Frontal cortex (tissue), 4 donors: ENCODE data around the gene PICALM. TPM values are rescaled to one million over a fixed set of nuclear protein-coding genes. Genes with fewer than 3 reads are reported as not detected.
A peak's percentile ranks its signal among the peaks of the same experiment; 100 is the strongest.
"Not testable (repeated sequence)": the region's sequence is repeated elsewhere in the genome, so short reads cannot be mapped to it uniquely, and the experiment has no call there.

Source experiments
- DNase-seq, 2 donors: peaks; one replicate each; pipeline ENCODE4 v3.0.0; 2012; ENCODE audit warnings: low spot score in 2 of 2
- FAIRE-seq: peaks from 2 replicates; lab custom pipeline; 2012; peaks lifted over from hg19 to GRCh38; lab: Jason Lieb, UNC
- total RNA-seq: library from RNA; depleted of rRNA; stranded (reverse); fragments of >200 nt; gene quantifications from one replicate; pipeline ENCODE4 v1.2.3, GENCODE V29; 2014
- donor health status: control.
- donor health status: control.
- donor health status: control.

Gene PICALM
- total RNA-seq, 1 donor from 2014 or later = 1,205 TPM

DNA sequence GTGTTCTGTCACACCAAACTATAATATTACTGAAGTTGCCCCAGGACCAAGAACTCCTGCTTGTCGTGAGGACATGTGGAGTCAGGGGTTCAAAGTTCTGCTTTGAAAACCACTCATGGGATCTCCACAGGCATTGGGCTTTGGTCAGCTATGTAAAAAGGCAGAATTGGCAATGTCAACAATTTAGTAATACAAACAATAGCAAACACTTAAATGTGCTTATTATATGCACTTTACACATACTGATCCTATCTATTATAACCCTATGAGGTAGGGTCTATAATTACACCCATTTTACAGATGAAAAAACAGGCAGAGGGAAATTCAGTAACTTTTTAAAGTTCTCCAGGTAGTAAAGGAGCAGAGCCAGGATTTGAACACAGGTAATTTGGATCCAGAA lies 119.1 kb downstream of the PICALM start:
- no peak for DNase-seq
- no peak for FAIRE-seq

DNA sequence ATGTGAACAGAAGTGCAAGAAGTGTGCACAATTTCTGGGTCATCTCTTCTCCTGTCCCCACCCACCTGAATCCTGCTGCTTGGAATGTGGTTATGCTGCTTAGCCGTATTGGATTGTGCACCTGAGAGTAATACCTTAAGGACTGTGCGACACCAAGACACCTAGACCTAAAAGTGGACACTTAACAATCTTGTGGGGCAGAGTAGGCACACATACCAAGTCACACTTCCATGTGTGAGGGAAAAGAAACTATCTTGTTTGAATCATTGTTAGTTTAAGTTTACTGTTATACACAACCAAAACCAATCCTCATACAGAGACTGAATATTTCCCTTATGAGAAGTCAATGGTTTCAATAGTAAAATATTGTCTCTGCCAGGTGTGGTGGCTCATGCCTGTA lies 120.0 kb downstream of the PICALM start:
- no peak for FAIRE-seq
- DNase-seq = no peak

DNA sequence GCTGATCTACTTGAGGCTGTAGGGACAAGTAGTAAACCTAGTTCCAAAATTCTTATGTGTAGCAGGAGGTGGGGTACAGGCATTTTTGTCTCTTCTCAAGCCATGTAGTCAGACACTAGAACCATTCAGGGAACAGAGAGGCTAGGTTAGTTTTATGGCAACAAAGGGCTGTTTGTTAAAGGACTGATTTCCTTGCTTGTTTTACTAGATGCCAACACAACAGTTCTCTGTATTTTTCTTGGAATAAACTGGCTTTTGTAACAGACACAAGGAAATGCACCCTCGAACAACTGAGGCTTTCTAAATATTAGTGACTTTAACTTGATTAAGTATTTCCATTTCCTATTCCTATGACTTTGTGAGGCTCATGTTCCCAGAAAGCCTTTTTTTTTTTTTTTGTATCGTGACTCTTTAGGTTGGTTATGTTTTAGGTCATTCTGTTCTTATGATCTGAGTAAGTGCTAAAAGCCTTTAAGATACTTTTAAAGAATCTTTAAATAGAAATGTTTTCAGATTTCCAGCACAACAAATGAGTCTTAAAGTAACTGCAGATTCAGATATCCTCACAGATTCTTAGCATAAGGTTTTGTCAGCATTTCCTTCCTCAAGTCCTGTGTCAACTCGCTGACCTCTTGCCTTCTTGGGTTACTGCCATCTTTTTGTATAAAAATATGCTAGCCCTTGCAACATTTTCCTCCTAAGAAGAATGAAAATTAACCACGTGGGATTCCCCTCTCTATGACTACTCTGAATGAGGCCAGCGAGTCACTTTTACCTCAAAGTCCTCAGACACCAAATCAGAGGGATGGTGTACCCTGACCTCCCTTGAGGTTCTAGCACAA lies 121.2 kb downstream of the PICALM start:
- peak; percentile 23 for FAIRE-seq

DNA sequence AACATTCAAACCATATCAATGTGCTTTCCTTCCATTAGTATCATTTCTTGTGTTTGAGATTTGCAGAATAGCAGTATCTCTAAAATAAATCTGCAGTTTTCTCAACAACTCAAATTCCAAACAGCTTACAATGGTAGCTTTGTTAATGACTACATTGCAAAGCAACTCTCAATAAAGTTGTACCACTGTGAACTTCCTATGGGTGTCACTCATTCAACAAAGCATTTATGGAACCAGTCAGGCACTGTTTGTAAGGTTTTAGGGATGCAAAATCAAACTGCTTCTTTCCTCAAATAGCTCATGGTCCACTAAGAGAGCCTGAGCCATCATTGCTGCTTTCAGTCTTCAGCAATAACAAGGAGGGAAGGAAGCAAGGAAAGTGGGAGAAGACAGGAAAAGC lies 122.7 kb downstream of the PICALM start:
- DNase-seq (peak in 1 of 2 donors; percentile 23), FAIRE-seq (no peak)

More for the DNA sequence above, 121.2 kb downstream of the PICALM start:
- DNase-seq = peak; percentile 17 to 45

GRCh38 chr11:85945788-85946187 lies 123.1 kb downstream of the PICALM start:
- DNase-seq = no peak
- FAIRE-seq = no peak

DNA sequence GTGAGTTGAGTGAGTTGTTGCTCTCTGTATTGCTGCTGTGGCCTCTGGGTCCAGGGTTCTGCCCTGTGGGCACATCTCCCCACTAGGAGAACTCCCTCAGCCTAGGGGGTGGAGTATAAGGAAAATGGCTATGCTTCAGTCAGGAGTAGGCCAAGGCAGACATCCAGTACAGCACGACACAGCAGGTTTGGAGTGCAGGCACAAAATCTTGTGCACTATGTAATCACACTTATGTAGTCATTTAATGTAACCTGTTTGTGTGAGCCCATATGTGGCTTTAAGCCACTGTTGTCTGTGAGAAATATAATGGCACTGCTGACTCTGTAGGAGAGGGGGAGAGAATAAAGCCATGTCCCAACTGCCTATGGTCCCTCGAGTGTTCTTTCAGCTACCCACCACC lies 123.6 kb downstream of the PICALM start:
- DNase-seq (no peak), FAIRE-seq (no peak)

DNA sequence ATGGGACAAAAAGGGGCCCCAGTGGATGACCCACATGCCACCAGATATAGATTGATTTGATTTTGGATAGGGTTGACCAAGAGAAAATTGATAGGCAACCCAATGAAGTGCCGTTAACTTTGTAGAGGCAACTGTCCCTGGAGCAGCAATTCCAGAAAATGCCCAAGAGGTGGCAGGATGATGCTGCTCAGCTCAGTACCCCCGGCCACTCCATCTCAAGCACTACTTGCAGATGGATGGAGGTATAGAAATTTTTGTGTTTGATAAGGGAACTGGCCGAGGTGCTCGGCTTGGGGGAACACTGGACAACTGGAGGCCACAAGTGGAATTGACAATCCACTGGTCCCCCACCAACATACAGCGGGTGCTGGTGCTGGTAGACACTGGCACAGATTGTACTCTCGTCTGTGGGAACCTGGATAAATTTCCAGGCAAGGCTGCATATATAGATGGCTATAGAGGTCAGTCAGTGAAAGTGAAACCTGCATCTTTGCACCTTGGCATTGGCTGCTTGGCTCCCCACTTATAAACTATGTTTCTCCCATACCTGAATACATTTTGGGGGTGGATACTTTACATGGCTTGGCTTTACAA lies 127.4 kb downstream of the PICALM start:
- DNase-seq = peak; percentile 51 to 52
- FAIRE-seq = no peak

DNA sequence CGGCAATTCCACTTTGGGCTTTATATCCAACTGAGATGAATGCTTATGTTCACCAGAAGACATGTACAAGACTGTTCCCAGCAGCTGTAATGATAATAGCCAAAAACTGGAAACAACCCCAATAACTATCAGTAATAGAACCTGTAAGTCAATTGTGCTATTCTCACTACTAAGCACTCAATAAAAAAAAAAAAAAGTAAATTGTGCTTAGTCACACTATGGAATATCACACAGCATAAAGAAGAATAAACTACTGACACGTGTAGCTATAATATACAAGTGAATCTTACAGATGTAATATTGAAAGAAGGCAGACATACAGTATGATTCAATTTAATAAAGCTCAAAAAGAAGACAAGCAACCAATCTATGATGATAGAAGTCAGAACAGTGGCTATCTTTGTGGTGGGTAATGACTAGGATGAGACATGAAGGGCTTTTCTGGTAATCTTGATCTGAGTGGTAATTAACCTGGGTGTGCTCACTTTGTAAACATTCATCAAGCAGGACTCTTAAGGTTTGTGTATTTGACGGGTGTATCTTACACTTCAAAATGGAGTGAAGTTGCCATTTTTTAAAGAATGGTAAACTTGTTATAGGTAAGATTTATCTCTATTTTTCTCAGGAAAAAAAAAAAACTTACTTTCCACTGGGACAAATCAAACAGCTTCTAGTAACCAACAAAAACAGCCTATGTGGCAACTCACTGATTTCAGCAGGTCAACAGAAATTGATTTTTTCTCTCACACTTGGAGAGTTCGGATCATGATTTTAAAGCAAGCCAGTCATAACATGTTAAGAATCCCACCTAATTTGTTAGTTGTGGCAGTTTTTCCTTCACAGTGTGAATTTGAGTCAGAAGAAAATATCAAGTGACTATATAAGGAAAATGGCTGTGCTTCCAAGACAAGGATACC lies 129.5 kb downstream of the PICALM start:
- no peak for FAIRE-seq
- no peak for DNase-seq

DNA sequence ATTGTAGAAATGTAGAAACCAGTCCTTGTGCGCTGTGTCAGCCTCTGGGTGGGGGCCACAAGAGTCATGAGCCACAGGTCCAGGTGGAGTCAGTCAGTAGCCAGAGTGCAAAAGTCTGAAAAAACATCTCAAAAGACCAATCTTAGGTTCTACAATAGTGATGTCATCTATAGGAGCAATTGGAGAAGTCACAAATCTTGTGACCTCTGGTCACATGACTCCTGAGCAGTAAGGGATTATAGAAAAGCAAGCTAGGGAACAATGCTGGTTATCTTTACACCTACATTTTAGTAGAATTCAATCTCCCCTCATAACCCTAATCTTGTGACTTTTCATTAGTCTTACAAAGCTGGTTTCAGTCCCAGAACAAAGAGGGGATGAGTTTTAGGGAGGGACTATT lies 131.0 kb downstream of the PICALM start:
- no peak for FAIRE-seq
- no peak for DNase-seq

GRCh38 chr11:85935751-85936150 lies 133.1 kb downstream of the PICALM start:
- no peak for DNase-seq
- no peak for FAIRE-seq

DNA sequence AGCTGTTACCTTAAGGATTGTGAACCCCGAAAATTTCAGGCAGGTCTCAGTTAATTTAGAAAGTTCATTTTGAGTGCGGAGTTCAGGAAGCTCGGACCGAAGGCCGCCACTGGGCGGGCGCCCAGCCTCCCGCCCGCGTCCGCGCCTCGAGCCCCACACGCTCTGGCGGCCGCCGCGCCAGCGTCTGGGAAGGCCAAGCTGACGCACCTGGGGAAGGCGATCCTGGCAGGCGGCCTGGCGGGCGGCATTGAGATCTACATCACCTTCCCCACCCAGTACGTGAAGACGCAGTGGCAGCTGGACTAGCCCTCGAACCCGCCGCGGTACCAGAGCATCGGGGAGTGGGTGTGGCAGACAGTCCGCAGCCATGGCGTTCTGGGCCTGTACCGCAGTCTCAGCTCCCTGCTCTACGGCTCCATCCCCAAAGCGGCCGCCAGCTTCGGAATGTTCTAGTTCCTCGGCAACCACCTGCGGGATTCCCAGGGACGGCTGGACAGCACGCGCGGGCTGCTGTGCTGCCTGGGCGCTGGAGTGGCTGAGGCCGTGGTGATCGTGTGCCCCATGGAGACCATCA lies 134.2 kb downstream of the PICALM start:
- FAIRE-seq (no peak), DNase-seq (no peak)

- no peak for FAIRE-seq
Measured at GRCh38 chr11:85930879-85931366, 138.0 kb downstream of the PICALM start.

DNA sequence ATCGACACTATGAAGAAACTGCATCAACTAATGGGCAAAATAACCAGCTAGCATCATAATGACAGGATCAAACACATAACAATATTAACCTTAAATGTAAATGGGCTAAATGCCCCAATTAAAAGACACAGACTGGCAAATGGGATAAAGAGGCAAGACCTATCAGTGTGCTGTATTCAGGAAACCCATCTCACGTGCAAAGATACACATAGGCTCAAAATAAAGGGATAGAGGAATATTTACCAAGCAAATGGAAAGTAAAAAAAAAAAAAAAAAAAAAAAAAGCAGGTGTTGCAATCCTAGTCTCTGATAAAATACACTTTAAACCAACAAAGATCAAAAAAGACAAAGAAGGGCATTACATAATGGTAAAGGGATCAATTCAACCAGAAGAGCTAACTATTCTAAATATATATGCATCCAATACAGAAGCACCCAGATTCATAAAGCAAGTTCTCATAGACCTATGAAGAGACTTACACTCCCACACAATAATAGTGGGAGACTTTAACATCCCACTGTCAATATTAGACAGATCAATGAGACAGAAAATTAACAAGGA lies 142.2 kb downstream of the PICALM start:
- DNase-seq, FAIRE-seq: not testable (repeated sequence)

More at GRCh38 chr11:85930879-85931366, 138.0 kb downstream of the PICALM start:
- DNase-seq = no peak

DNA sequence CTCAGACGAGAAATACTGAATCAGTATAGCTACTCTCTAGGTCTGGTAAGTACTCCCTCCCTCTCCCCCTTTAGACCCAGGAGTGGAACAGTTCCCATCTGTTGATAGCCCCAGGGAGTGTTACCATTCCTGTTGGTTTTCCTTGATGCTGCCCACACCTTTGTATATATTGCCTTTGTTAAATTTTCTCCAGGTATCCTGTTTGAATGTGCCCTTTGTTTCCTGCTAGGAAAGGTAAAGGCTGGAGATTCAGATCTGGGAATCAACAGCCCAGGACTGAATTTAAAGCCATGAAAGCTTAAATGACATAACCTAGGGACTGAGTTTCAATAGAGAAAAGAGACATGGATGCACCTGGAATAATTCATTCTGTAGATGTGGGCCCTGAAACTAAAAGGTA lies 145.4 kb downstream of the PICALM start:
- FAIRE-seq = no peak
- DNase-seq = no peak

DNA sequence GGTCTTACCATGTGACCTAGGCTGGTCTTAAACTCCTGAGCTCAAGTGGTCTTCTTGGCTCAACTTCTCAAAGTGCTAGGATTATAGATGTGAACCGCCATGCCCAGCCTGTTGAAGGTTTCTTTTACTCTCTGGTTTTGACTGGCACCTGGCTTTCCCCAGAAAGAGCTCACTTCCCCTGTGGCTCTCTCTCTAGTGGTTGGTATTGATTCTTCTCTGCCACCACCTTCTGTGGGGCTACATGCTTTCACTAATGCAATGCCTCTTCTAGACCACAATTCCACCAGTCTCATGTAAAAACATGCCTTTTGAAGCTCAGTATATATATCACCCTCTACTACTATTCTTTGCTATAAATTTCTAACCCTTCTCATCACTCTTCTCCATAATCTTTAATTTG lies 146.5 kb downstream of the PICALM start:
- DNase-seq (no peak), FAIRE-seq (no peak)

DNA sequence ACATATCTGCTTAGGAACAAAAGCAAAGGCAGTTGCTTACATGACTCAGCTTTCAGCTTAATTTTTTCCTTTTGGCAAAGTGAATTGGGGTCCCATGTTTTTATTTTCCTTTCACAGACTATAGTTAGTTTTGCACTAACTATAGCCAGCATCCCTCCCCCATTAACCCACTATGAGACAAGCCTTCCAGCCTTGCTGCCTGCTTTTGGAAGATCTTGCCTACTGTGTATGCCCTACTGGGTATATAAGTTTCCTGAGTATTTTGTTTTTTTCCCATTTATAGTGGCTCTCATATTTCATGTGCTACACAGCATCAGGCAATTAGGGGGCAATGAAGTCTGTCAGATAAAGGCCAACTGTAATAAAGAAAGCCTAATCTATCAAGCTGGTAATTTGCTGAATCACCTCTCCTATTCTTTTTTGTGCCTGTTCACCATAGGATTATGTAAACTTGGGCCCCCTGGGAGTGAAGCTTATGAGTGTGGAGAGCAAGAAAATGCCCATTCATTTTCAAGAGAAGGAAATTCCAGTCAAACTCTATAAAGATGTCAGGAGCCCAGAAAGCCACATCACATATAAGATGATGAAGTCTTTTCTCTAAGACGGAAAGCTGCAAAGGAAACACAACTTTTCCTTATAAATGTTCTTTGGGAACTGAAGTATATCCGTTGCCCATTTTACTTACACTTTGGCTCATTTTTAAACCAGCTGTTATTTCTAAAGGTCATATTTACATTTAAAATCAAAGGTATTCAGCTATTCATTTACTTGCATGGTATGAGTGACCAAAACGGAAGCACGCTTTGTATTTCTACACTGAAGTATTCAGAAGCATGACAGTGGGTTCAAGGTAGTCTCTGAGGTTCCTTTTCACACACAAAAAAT lies 149.7 kb downstream of the PICALM start:
- DNase-seq (no peak), FAIRE-seq (no peak)

DNA sequence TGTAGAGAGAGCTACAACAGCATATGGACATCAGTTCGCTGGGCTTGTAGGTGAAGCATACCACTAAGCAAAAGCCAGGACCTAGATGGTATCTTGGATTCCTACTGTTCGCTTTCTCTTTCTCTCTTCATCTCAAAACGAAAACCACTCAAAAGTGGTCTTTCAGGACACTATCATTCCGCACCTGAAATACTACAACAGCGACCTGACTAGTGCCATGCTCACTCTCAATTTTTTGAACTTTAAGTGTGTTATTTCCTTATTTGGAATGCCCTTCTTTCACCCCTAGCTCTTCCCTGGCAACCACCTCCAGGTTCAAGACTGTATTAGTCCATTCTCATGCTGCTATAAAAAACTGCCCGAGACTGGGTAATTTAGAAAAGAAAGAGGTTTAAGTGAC lies 154.5 kb downstream of the PICALM start:
- no peak for FAIRE-seq
- DNase-seq = no peak

- DNase-seq (no peak), FAIRE-seq (no peak)
Measured at GRCh38 chr11:85913513-85913912, 155.4 kb downstream of the PICALM start.

DNA sequence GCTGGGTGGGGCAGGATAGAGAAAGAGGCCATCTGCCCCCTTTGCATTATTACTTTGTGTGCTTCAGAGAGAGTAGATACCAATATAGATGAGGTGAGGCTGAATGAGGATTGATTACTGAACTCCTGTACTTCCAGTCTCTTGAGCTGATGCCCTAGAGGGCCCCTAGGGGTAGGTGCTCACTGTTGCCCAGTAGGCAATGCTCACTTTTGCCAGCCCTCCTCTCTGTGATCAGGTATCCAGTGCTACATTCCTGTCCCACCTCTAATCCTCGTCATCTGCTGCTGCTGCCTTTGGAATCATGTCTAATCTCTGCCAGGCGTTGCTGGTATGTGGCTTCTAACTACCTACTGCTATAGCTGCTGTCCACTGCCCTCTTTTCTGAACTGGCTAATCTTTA lies 156.5 kb downstream of the PICALM start:
- DNase-seq (no peak), FAIRE-seq (no peak)
